H1 (cell line): Measurements from ENCODE around the gene GABRB2. TPM values are rescaled to one million over a fixed set of nuclear protein-coding genes. Genes with fewer than 3 reads are reported as not detected.

Source experiments
- CTCF ChIA-PET: fragments of 300-600 bp; sonication (Branson Sonifier 250); formaldehyde crosslinking; loops from one replicate; lab custom pipeline; 2021; ENCODE audit not compliant: partially characterized antibody; lab: Charles Lee
- POLR2A ChIA-PET: fragments of 300-600 bp; sonication (Branson Sonifier 250); formaldehyde crosslinking; loops from one replicate; lab custom pipeline; 2021; ENCODE audit warnings: inconsistent platforms; ENCODE audit not compliant: partially characterized antibody; lab: Charles Lee
- DNase-seq, 2 experiments: peaks; one replicate each; pipeline versions ENCODE4 v3.0.0 to v3.0.0-alpha.2; 2010 to 2022; ENCODE audit warnings: low spot score in 2 of 2, low read depth in 1 of 2, mixed read lengths in 1 of 2
- FAIRE-seq: peaks from 2 replicates; lab custom pipeline; 2011; peaks lifted over from hg19 to GRCh38; lab: Jason Lieb, UNC
- H2AFZ ChIP-seq: 2 replicates; pipeline ENCODE4 v1.8.1; 2012; ENCODE audit warnings: low read length, inconsistent platforms
- H2AK5ac ChIP-seq: 2 replicates; pipeline ENCODE4 v1.6.1; 2013; ENCODE audit warnings: low read depth, low read length
- H2BK120ac ChIP-seq: replicated peaks from 2 replicates; pipeline ENCODE3; 2013; ENCODE audit warnings: low read depth, low read length, inconsistent platforms
- H2BK12ac ChIP-seq: 2 replicates; pipeline ENCODE4 v1.6.1; 2013; ENCODE audit warnings: low read depth, low read length
- H2BK15ac ChIP-seq: 2 replicates; pipeline ENCODE4 v1.6.1; 2013; ENCODE audit warnings: low read length
- H2BK20ac ChIP-seq: 2 replicates; pipeline ENCODE4 v1.6.1; 2013; ENCODE audit warnings: low read length
- H2BK5ac ChIP-seq: 2 replicates; pipeline ENCODE4 v1.6.1; 2013; ENCODE audit warnings: low read depth, low read length
- H3K14ac ChIP-seq: 2 replicates; pipeline ENCODE4 v1.6.1; 2013; ENCODE audit warnings: inconsistent platforms; ENCODE audit not compliant: insufficient read length
- H3K18ac ChIP-seq: 2 replicates; pipeline ENCODE4 v1.6.1; 2013; ENCODE audit warnings: low read length; ENCODE audit errors: extremely low read depth
- H3K23ac ChIP-seq: 2 replicates; pipeline ENCODE4 v1.6.1; 2013; ENCODE audit warnings: inconsistent platforms; ENCODE audit not compliant: insufficient read length
- H3K23me2 ChIP-seq: 2 replicates; pipeline ENCODE4 v1.6.1; 2013; ENCODE audit warnings: low read depth, low read length
- H3K27ac ChIP-seq: 2 replicates; pipeline ENCODE4 v1.6.1; 2011; ENCODE audit warnings: low read depth, low read length, inconsistent platforms
- H3K27me3 ChIP-seq, 4 experiments: replicated peaks in 1 of 4; 1 replicate in 1 of 4; 2 replicates in 3 of 4; pipeline versions ENCODE4 v1.6.1 to v1.8.1; 2011 to 2013; ENCODE audit warnings: low read length in 3 of 4, mild to moderate bottlenecking in 3 of 4, inconsistent platforms in 2 of 4, mixed read lengths in 2 of 4, moderate library complexity in 1 of 4; ENCODE audit not compliant: control insufficient read depth in 3 of 4, insufficient read depth in 3 of 4; ENCODE audit errors: extremely low read depth in 1 of 4
- H3K36me3 ChIP-seq, 4 experiments: 2 replicates each; pipeline versions ENCODE4 v1.6.1 to v1.8.1; 2011 to 2013; ENCODE audit warnings: mild to moderate bottlenecking in 4 of 4, low read length in 3 of 4, moderate library complexity in 2 of 4, control low read depth in 1 of 4, inconsistent platforms in 1 of 4; ENCODE audit not compliant: insufficient read depth in 4 of 4, control insufficient read depth in 2 of 4
- H3K4ac ChIP-seq: replicated peaks from 2 replicates; pipeline ENCODE3; 2013; ENCODE audit warnings: low read length, low read depth, mixed read lengths, inconsistent platforms; ENCODE audit not compliant: insufficient read length
- H3K4me1 ChIP-seq, 4 experiments: replicated peaks in 1 of 4; 1 replicate in 1 of 4; 2 replicates in 3 of 4; pipeline versions ENCODE4 v1.6.1 to v1.8.1; 2011 to 2013; ENCODE audit warnings: low read length in 3 of 4, inconsistent platforms in 2 of 4, mixed read lengths in 1 of 4; ENCODE audit not compliant: insufficient read depth in 4 of 4, control insufficient read depth in 3 of 4
- H3K4me2 ChIP-seq, 2 experiments: 2 replicates each; pipeline versions ENCODE4 v1.6.1 to v1.8.1; 2011 to 2013; ENCODE audit warnings: low read depth in 2 of 2, low read length in 2 of 2, control low read depth in 1 of 2, inconsistent platforms in 1 of 2, mild to moderate bottlenecking in 1 of 2; ENCODE audit not compliant: insufficient read depth in 1 of 2
- H3K4me3 ChIP-seq, 4 experiments: fragments of 200-600, 300-600 bp in 1 of 4; sonication (generic), shearing (Covaris generic), sonication (Bioruptor Twin) in 1 of 4; 2 replicates each; pipeline versions ENCODE4 v1.5.1 to v1.8.1; 2011 to 2016; ENCODE audit warnings: low read length in 4 of 4, low read depth in 3 of 4, control low read depth in 2 of 4, inconsistent platforms in 2 of 4, mild to moderate bottlenecking in 2 of 4, mixed read lengths in 1 of 4, moderate library complexity in 1 of 4; ENCODE audit not compliant: insufficient read depth in 2 of 4; ENCODE audit errors: extremely low read depth in 1 of 4
- H3K56ac ChIP-seq: replicated peaks from 2 replicates; pipeline ENCODE3; 2013; ENCODE audit warnings: low read depth, mild to moderate bottlenecking, mixed read lengths, low read length, inconsistent platforms; ENCODE audit not compliant: insufficient read length
- H3K79me1 ChIP-seq: 2 replicates; pipeline ENCODE4 v1.6.1; 2013; ENCODE audit warnings: low read depth, low read length, control low read depth
- H3K79me2 ChIP-seq, 2 experiments: 2 replicates each; pipeline versions ENCODE4 v1.6.1 to v1.8.1; 2012 to 2013; ENCODE audit warnings: low read length in 2 of 2, mild to moderate bottlenecking in 2 of 2, inconsistent platforms in 1 of 2; ENCODE audit not compliant: insufficient read depth in 2 of 2, control insufficient read depth in 1 of 2
- H3K9ac ChIP-seq, 4 experiments: replicated peaks in 1 of 4; 1 replicate in 1 of 4; 2 replicates in 3 of 4; pipeline versions ENCODE4 v1.6.1 to v1.8.1; 2011 to 2013; ENCODE audit warnings: low read depth in 3 of 4, low read length in 3 of 4, control low read depth in 2 of 4, mild to moderate bottlenecking in 2 of 4, moderate library complexity in 2 of 4, inconsistent platforms in 1 of 4; ENCODE audit errors: extremely low read depth in 1 of 4
- H3K9me3 ChIP-seq, 2 experiments: 2 replicates each; pipeline versions ENCODE4 v1.6.1 to v1.8.1; 2012 to 2013; ENCODE audit warnings: mild to moderate bottlenecking in 2 of 2, moderate library complexity in 2 of 2, control low read depth in 1 of 2, inconsistent platforms in 1 of 2, low read depth in 1 of 2, low read length in 1 of 2, mixed read lengths in 1 of 2; ENCODE audit not compliant: insufficient read depth in 2 of 2
- H4K20me1 ChIP-seq, 2 experiments: replicated peaks in 1 of 2; 2 replicates each; pipeline versions ENCODE3 to v1.8.1; 2011 to 2013; ENCODE audit warnings: inconsistent platforms in 2 of 2, low read length in 2 of 2, mild to moderate bottlenecking in 1 of 2; ENCODE audit not compliant: insufficient read depth in 2 of 2, control insufficient read depth in 1 of 2
- H4K5ac ChIP-seq: 2 replicates; pipeline ENCODE4 v1.6.1; 2013; ENCODE audit warnings: low read length, low read depth, mixed read lengths, inconsistent platforms; ENCODE audit not compliant: insufficient read length
- H4K8ac ChIP-seq: 2 replicates; pipeline ENCODE4 v1.8.0; 2013; ENCODE audit warnings: mild to moderate bottlenecking, moderate library complexity, low read length, inconsistent platforms; ENCODE audit not compliant: insufficient read depth; ENCODE audit errors: extremely low read depth
- H4K91ac ChIP-seq: replicated peaks from 2 replicates; pipeline ENCODE3; 2013; ENCODE audit warnings: low read length, mixed read lengths, inconsistent platforms; ENCODE audit not compliant: insufficient read length
- FOSL1 ChIP-seq: IDR thresholded peaks from 2 replicates; pipeline ENCODE4 v1.6.1; 2011; ENCODE audit warnings: mild to moderate bottlenecking, low read depth, low read length, moderate library complexity; ENCODE audit not compliant: insufficient read depth
- RBBP5 ChIP-seq: IDR thresholded peaks from 2 replicates; pipeline ENCODE4 v1.7.1; 2012; ENCODE audit warnings: low read depth, mild to moderate bottlenecking, inconsistent platforms, low read length, moderate library complexity, borderline replicate concordance
- SIN3A ChIP-seq, 2 experiments: IDR thresholded peaks in 1 of 2; conservative IDR thresholded peaks in 1 of 2; 2 replicates each; pipeline ENCODE4 v1.6.1; 2011 to 2012; ENCODE audit warnings: low read length in 2 of 2, improper control_type of control experiment in 1 of 2, low read depth in 1 of 2, mild to moderate bottlenecking in 1 of 2
- SRF ChIP-seq: IDR thresholded peaks from 2 replicates; pipeline ENCODE4 v1.6.1; 2011; ENCODE audit warnings: mild to moderate bottlenecking, low read depth, low read length, moderate library complexity
- polyA plus RNA-seq, 7 experiments: library from polyadenylated mRNA; depleted of rRNA in 3 of 7; stranded (reverse) in 5 of 7; unstranded in 2 of 7; fragments of >200 nt in 5 of 7; fragments of 200-250 nt in 2 of 7; gene quantifications; 1 replicate in 5 of 7; 2 replicates in 1 of 7; 4 replicates in 1 of 7; pipeline versions ENCODE4 v1.2.1 to v1.2.3, GENCODE V29; 2011 to 2013; ENCODE audit warnings: missing spikeins in 2 of 7, mixed read lengths in 2 of 7
- total RNA-seq: library from RNA; stranded (reverse); fragmentation: NEBNext Ultra II Directional; extraction: Animal tissue kit (Norgen Biotek cat#: 25700); gene quantifications from 2 replicates; pipeline ENCODE4 v1.2.1, GENCODE V29; 2021

Gene GABRB2
- total and polyA plus RNA-seq, 2 of the 8 experiments (the other 6 are each of a cell fraction or from before 2014, with no cell fraction given) = 0.54 to 1.9 TPM

- Histone ChIP-seq H2BK5ac (no peak overlapping the region), H3K79me2 (no peaks in the 10 kb centered on the region), H2BK12ac (no peak overlapping the region), H3K18ac (no peak overlapping the region), H2BK15ac (no peak overlapping the region), H3K9ac (no peak overlapping the region), H4K20me1 (no peaks in the 10 kb centered on the region), H3K4me3 (no peak overlapping the region), H3K4ac (no peak overlapping the region), H4K5ac (no peak overlapping the region), H2BK120ac (no peak overlapping the region), H3K14ac (no peak overlapping the region), H2BK20ac (no peak overlapping the region), H3K56ac (no peak overlapping the region), H3K79me1 (no peaks in the 10 kb centered on the region), H3K36me3 (no peaks in the 10 kb centered on the region), H3K4me2 (no peak overlapping the region), H4K91ac (no peak overlapping the region), H3K27ac (no peak overlapping the region), H2AK5ac (no peak overlapping the region), H3K23ac (no peak overlapping the region), H3K4me1 (no peaks in the 10 kb centered on the region; a peak in 1 of 7 replicates), H3K27me3 (no peaks in the 10 kb centered on the region), H2AFZ (no peak overlapping the region), H4K8ac (no peak overlapping the region), H3K9me3 (no peaks in the 10 kb centered on the region), H3K23me2 (no peaks in the 10 kb centered on the region)
- no peak for DNase-seq
- no peak for FAIRE-seq
- CTCF ChIA-PET = no interaction called here
- POLR2A ChIA-PET = no interaction called here
- TF ChIP-seq SRF = no peak
- TF ChIP-seq FOSL1 = no peak
- no peak for TF ChIP-seq RBBP5
- TF ChIP-seq SIN3A (conservative IDR thresholded peaks at IDR 0.05 in 1 of 2, IDR thresholded peaks at IDR 0.05 in 1 of 2; ENCODE audit: low read depth in 1 of 2, low read length in 2 of 2) = no peak
Measured at GRCh38 chr5:161373345-161373707, 173.2 kb downstream of the GABRB2 start.
